Measurements from ENCODE around the gene VAMP7.
"Not testable (repeated sequence)": the region's sequence is repeated elsewhere in the genome, so short reads cannot be mapped to it uniquely, and the experiment has no call there.

Gene VAMP7

DNA sequence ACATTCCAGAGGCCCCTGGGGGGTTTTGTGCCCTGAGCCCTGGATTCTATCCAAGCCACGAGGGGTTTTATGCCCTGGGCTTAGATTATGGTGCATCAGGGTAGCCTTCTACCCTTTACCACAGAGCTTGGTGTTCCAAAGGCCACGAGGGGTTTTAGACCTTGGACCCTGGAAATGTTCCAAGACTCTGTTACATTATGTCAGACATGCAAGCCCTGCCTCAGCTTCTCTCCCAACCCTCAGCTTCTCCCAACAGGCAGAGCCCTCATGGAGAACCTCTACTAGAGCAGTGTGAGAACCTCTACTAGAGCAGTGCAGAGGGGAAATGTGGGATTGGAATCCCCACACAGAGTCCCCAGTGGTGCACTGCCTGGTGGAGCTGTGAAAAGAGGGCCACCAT, 105.8 kb downstream of the VAMP7 start:
- in situ Hi-C loops (cut with MboI; ENCODE audit: low sequenced_read_pairs) = not testable (repeated sequence)

DNA sequence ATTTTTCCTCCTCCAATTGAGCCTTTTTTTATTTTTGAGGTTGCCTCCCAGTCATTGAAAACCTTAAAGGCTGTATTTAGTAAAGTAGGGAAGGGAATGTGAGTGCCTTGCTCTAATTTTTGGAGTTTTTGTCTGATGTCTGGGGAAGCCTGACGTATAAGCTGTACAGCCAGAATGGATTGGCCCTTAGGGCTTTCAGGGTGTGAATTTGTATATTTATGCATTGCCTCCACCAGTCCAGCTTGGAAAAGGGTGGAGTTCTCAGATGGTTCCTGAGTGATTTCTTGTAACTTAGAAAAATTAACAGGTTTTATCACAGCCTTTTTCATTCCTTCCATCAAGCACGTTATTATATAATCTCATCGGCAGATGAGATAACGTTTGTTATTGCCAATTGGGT, 107.7 kb downstream of the VAMP7 start:
- in situ Hi-C loops (cut with MboI; ENCODE audit: low sequenced_read_pairs) = no loop called here
